HG03442 (cell line): ENCODE data around the gene EXPH5.
A peak's percentile ranks its signal among the peaks of the same experiment; 100 is the strongest.
"Not testable (repeated sequence)": the region's sequence is repeated elsewhere in the genome, so short reads cannot be mapped to it uniquely, and the experiment has no call there.

Source experiments
- ATAC-seq: cut with Tn5 transposase; IDR thresholded peaks from one replicate; pipeline ENCODE4 v1.9.1; 2021; ENCODE audit warnings: mild to moderate bottlenecking, moderate library complexity; ENCODE audit not compliant: unreplicated experiment

Gene EXPH5

GRCh38 chr11:108602818-108603217 lies 9.2 kb upstream of the EXPH5 start:
- not testable (repeated sequence) for ATAC-seq

GRCh38 chr11:108601150-108601549 lies 7.6 kb upstream of the EXPH5 start:
- no peak for ATAC-seq

- ATAC-seq, result no peak
Observed at GRCh38 chr11:108599978-108600377, 6.4 kb upstream of the EXPH5 start.

GRCh38 chr11:108597736-108598355 lies 4.3 kb upstream of the EXPH5 start:
- ATAC-seq, result no peak

- no peak for ATAC-seq
Observed at GRCh38 chr11:108596701-108597100, 3.1 kb upstream of the EXPH5 start.

GRCh38 chr11:108593923-108594434 lies 411 bp upstream of the EXPH5 start:
- no peak for ATAC-seq

GRCh38 chr11:108592591-108593213 lies 866 bp downstream of the EXPH5 start:
- peak; percentile 20 for ATAC-seq

GRCh38 chr11:108591893-108592292 lies 1.7 kb downstream of the EXPH5 start:
- ATAC-seq, result no peak

- ATAC-seq, result no peak
Observed at GRCh38 chr11:108589136-108589535, 4.4 kb downstream of the EXPH5 start.

- no peak for ATAC-seq
Observed at GRCh38 chr11:108588287-108588686, 5.3 kb downstream of the EXPH5 start.

GRCh38 chr11:108587109-108587508 lies 6.5 kb downstream of the EXPH5 start:
- no peak for ATAC-seq

GRCh38 chr11:108586600-108586999 lies 7.0 kb downstream of the EXPH5 start:
- ATAC-seq, result no peak

- not testable (repeated sequence) for ATAC-seq
Observed at GRCh38 chr11:108586185-108586584, 7.4 kb downstream of the EXPH5 start.

GRCh38 chr11:108584973-108585372 lies 8.6 kb downstream of the EXPH5 start:
- ATAC-seq, result no peak

GRCh38 chr11:108580645-108581044 lies 12.9 kb downstream of the EXPH5 start:
- no peak for ATAC-seq

GRCh38 chr11:108580043-108580442 lies 13.5 kb downstream of the EXPH5 start:
- no peak for ATAC-seq

- no peak for ATAC-seq
Observed at GRCh38 chr11:108576523-108576922, 17.0 kb downstream of the EXPH5 start.

GRCh38 chr11:108574675-108575074 lies 18.9 kb downstream of the EXPH5 start:
- ATAC-seq, result no peak

- ATAC-seq, result no peak
Observed at GRCh38 chr11:108571001-108571400, 22.6 kb downstream of the EXPH5 start.

- ATAC-seq, result no peak
Observed at GRCh38 chr11:108569896-108570295, 23.7 kb downstream of the EXPH5 start.

GRCh38 chr11:108568195-108568858 lies 25.2 kb downstream of the EXPH5 start:
- no peak for ATAC-seq

GRCh38 chr11:108565653-108566052 lies 27.9 kb downstream of the EXPH5 start:
- ATAC-seq, result no peak
